DOHH2 (cell line): ENCODE measurements around the gene HOXC12.

Experiments used
- H3F3A ChIP-seq: fragments of 200-600 bp; sonication (generic), shearing (Covaris generic); 2 replicates; pipeline ENCODE4 v1.6.0; 2016; ENCODE audit warnings: antibody characterized with exemption, mild to moderate bottlenecking; ENCODE audit not compliant: control insufficient read depth, insufficient read depth
- H3K27ac ChIP-seq: fragments of 200-600 bp; sonication (generic); 2 replicates; pipeline ENCODE4 v1.5.1; 2014; ENCODE audit warnings: low read depth, mild to moderate bottlenecking, low read length, moderate library complexity
- H3K27me3 ChIP-seq: fragments of 200-600 bp; sonication (generic); 2 replicates; pipeline ENCODE4 v1.6.1; 2014; ENCODE audit warnings: mild to moderate bottlenecking, low read length, mixed read lengths; ENCODE audit not compliant: control insufficient read depth
- H3K36me3 ChIP-seq: fragments of 200-600 bp; sonication (generic); 2 replicates; pipeline ENCODE4 v1.6.1; 2014; ENCODE audit warnings: mild to moderate bottlenecking, low read length, moderate library complexity, mixed read lengths; ENCODE audit not compliant: control insufficient read depth
- H3K4me1 ChIP-seq: fragments of 200-600 bp; sonication (generic); 2 replicates; pipeline ENCODE4 v1.6.1; 2014; ENCODE audit warnings: mild to moderate bottlenecking, low read length, mixed read lengths; ENCODE audit not compliant: control insufficient read depth
- H3K4me2 ChIP-seq: fragments of 200-600 bp; sonication (generic); 2 replicates; pipeline ENCODE4 v1.6.0; 2014; ENCODE audit warnings: mild to moderate bottlenecking, low read length, moderate library complexity
- H3K4me3 ChIP-seq: fragments of 200-600 bp; sonication (generic); 2 replicates; pipeline ENCODE4 v1.5.1; 2014; ENCODE audit warnings: mild to moderate bottlenecking, low read length, mixed read lengths
- H3K79me2 ChIP-seq: fragments of 200-600 bp; sonication (generic); 2 replicates; pipeline ENCODE4 v1.6.1; 2014; ENCODE audit warnings: mild to moderate bottlenecking, low read length, mixed read lengths; ENCODE audit not compliant: control insufficient read depth
- H3K9me2 ChIP-seq: fragments of 200-600 bp; sonication (generic); replicated peaks from 2 replicates; pipeline ENCODE4 v1.6.1; 2014; ENCODE audit warnings: mild to moderate bottlenecking, low read length, mixed read lengths; ENCODE audit not compliant: control insufficient read depth
- H3K9me3 ChIP-seq: fragments of 200-600 bp; sonication (generic); 2 replicates; pipeline ENCODE4 v1.6.1; 2014; ENCODE audit warnings: antibody characterized with exemption, low read length, mixed read lengths; ENCODE audit not compliant: control insufficient read depth, insufficient read depth
- H4K20me1 ChIP-seq: fragments of 200-600 bp; sonication (generic); 2 replicates; pipeline ENCODE4 v1.6.0; 2014; ENCODE audit warnings: low read depth, mild to moderate bottlenecking, antibody characterized with exemption, low read length, moderate library complexity; ENCODE audit not compliant: control insufficient read depth, insufficient read depth
- CTCF ChIP-seq: fragments of 200-600 bp; sonication (generic); IDR thresholded peaks from one replicate; pipeline ENCODE4 v1.5.1; 2014; ENCODE audit warnings: antibody characterized with exemption, mild to moderate bottlenecking, low read depth, low read length; ENCODE audit not compliant: poor library complexity, severe bottlenecking
- EZH2phosphoT487 ChIP-seq: fragments of 200-600 bp; sonication (generic); IDR thresholded peaks from 2 replicates; pipeline ENCODE4 v1.6.1; 2017; ENCODE audit warnings: borderline replicate concordance, mild to moderate bottlenecking, antibody characterized with exemption, low read length, moderate library complexity, mixed read lengths

Gene HOXC12

GRCh38 chr12:53954694-53955035, at the start of gene HOXC12:
Gene HOXC12 (plus strand): TSS chr12:53954903. CDS start chr12:53954930, 27 bp downstream.
- TF ChIP-seq EZH2phosphoT487 = no peak
- no peak for TF ChIP-seq CTCF
- Histone ChIP-seq H3K4me3 (no peak within 1 kb of the TSS), H4K20me1 (no peaks in the 10 kb centered on the region), H3K4me1 (no peaks in the 10 kb centered on the region), H3K4me2 (no peak within 1 kb of the TSS), H3K27ac (no peak within 1 kb of the TSS), H3K9me2 (no peaks in the 10 kb centered on the region), H3K9me3 (no peaks in the 10 kb centered on the region), H3F3A (no peaks in the 10 kb centered on the region), H3K27me3 (peaks cover 86% of the 10 kb centered on the region), H3K79me2 (no peaks in the 10 kb centered on the region), H3K36me3 (no peaks in the 10 kb centered on the region)

DNA sequence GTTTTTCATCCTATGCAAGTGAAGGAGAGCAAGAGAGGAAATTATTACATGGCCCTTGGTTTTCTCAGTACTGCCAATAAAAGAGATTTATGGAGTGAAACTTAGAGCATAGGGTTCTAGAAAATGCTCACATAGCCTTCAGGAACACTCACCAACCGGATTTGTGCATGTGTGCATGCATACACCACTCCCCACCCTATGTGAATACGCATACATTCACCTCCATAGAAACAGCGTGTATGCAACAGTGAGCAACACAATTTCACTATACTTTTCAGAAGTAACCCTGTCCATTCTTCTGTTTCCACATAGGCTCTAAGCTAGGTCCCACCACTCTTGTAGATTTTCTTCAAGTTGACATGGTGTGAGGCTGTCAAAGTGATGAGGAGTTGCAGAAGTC, 47.6 kb upstream of the HOXC12 start:
- H4K20me1 ChIP-seq = no peaks in the 10 kb centered on the region
- no peaks in the 10 kb centered on the region for H3K79me2 ChIP-seq
- H3K27me3 ChIP-seq = peaks cover 18% of the 10 kb centered on the region
- TF ChIP-seq CTCF (no peak), EZH2phosphoT487 (no peak)
- no peak overlapping the region for H3K27ac ChIP-seq
- no peaks in the 10 kb centered on the region for H3K9me3 ChIP-seq
- no peaks in the 10 kb centered on the region for H3K4me1 ChIP-seq
- H3K4me3 ChIP-seq = no peak overlapping the region
- H3F3A ChIP-seq = no peaks in the 10 kb centered on the region
- no peak overlapping the region for H3K4me2 ChIP-seq
- H3K36me3 ChIP-seq = no peaks in the 10 kb centered on the region
- H3K9me2 ChIP-seq = no peaks in the 10 kb centered on the region

GRCh38 chr12:53916788-53917655, 37.7 kb upstream of the HOXC12 start:
- H3K4me3 ChIP-seq = no peak overlapping the region
- H4K20me1 ChIP-seq = no peaks in the 10 kb centered on the region
- no peaks in the 10 kb centered on the region for H3F3A ChIP-seq
- H3K4me2 ChIP-seq = no peak overlapping the region
- no peaks in the 10 kb centered on the region for H3K79me2 ChIP-seq
- H3K36me3 ChIP-seq = no peaks in the 10 kb centered on the region
- TF ChIP-seq CTCF = no peak
- TF ChIP-seq EZH2phosphoT487 = no peak
- H3K9me2 ChIP-seq = no peaks in the 10 kb centered on the region
- H3K9me3 ChIP-seq = no peaks in the 10 kb centered on the region
- no peaks in the 10 kb centered on the region for H3K4me1 ChIP-seq
- H3K27ac ChIP-seq = no peak overlapping the region
- peaks cover 38% of the 10 kb centered on the region for H3K27me3 ChIP-seq
